ENCODE data around the gene PRF1. TPM values are rescaled to one million over a fixed set of nuclear protein-coding genes. Genes with fewer than 3 reads are reported as not detected.

Gene PRF1
- total RNA-seq, 4 donors from 2014 or later = 2.0 to 5.3 (median 3.3) TPM

- TF ChIP-seq, protein P1, sequence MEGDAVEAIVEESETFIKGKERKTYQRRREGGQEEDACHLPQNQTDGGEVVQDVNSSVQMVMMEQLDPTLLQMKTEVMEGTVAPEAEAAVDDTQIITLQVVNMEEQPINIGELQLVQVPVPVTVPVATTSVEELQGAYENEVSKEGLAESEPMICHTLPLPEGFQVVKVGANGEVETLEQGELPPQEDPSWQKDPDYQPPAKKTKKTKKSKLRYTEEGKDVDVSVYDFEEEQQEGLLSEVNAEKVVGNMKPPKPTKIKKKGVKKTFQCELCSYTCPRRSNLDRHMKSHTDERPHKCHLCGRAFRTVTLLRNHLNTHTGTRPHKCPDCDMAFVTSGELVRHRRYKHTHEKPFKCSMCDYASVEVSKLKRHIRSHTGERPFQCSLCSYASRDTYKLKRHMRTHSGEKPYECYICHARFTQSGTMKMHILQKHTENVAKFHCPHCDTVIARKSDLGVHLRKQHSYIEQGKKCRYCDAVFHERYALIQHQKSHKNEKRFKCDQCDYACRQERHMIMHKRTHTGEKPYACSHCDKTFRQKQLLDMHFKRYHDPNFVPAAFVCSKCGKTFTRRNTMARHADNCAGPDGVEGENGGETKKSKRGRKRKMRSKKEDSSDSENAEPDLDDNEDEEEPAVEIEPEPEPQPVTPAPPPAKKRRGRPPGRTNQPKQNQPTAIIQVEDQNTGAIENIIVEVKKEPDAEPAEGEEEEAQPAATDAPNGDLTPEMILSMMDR (IDR thresholded peaks at IDR 0.05; ENCODE audit: low read depth) = no peak
These were observed 5.4 kb upstream of the PRF1 start for GRCh38 chr10:70607936-70608335.

GRCh38 chr10:70605161-70605560 lies 2.6 kb upstream of the PRF1 start:
- TF ChIP-seq, protein P1 (IDR thresholded peaks at IDR 0.05; ENCODE audit: low read depth) = no peak

- TF ChIP-seq, protein P1 (IDR thresholded peaks at IDR 0.05; ENCODE audit: low read depth) = no peak
These were observed 1.6 kb upstream of the PRF1 start for GRCh38 chr10:70604106-70604505.

- TF ChIP-seq, protein P1 (IDR thresholded peaks at IDR 0.05; ENCODE audit: low read depth) = no peak
These were observed 884 bp upstream of the PRF1 start for GRCh38 chr10:70603449-70603801.

GRCh38 chr10:70601746-70602145 lies 795 bp downstream of the PRF1 start:
- TF ChIP-seq, protein P1 (IDR thresholded peaks at IDR 0.05; ENCODE audit: low read depth) = no peak

- TF ChIP-seq, protein P1 (IDR thresholded peaks at IDR 0.05; ENCODE audit: low read depth) = no peak
These were observed 1.8 kb downstream of the PRF1 start for GRCh38 chr10:70600512-70601395.

- TF ChIP-seq, protein P1 (IDR thresholded peaks at IDR 0.05; ENCODE audit: low read depth) = no peak
These were observed 2.8 kb downstream of the PRF1 start for GRCh38 chr10:70599791-70600190.

Measured in subcutaneous adipose tissue (tissue), 4 donors.